IPS-11a (cell line): ENCODE measurements around the gene TMEM272.

Source experiments
- H3K4me3 ChIP-seq: one replicate; pipeline ENCODE4 v1.5.1; 2013; ENCODE audit warnings: low read depth, low read length, control low read depth

Gene TMEM272

GRCh38 chr13:51806566-51806965 is 38.4 kb downstream of the TMEM272 start:
- no peak overlapping the region for H3K4me3 ChIP-seq

- no peak overlapping the region for H3K4me3 ChIP-seq
These were observed 39.1 kb downstream of the TMEM272 start for GRCh38 chr13:51805925-51806324.

DNA sequence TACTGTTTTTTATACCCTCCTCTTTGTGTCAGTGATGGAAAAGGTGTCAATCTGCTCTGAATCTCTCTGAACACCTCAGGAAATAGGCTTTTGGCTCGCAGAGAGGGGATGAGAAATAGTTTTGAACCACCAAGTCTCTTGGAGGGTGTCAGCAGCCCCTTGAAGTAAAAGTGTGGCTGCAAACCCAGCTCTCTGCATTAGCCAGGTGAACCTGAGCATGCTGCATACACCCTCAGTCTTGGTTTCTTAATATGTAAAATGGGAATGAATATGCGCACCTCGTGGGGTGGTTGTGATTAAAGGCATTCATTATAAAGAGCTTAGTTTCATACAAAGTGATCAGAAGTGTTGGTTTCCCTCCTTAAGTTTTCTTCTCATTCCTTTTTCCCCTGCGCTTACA is 39.7 kb downstream of the TMEM272 start:
- H3K4me3 ChIP-seq: no peak overlapping the region

GRCh38 chr13:51804295-51805172 is 40.4 kb downstream of the TMEM272 start:
- H3K4me3 ChIP-seq: peak overlapping the region; percentile 84

GRCh38 chr13:51803422-51804294 is 41.3 kb downstream of the TMEM272 start, which contains the start of gene DHRS12:
Gene DHRS12 (minus strand): TSS chr13:51804163. CDS start chr13:51799659, 4,504 bp downstream.
- peak within 1 kb of the TSS; percentile 84 for H3K4me3 ChIP-seq

DNA sequence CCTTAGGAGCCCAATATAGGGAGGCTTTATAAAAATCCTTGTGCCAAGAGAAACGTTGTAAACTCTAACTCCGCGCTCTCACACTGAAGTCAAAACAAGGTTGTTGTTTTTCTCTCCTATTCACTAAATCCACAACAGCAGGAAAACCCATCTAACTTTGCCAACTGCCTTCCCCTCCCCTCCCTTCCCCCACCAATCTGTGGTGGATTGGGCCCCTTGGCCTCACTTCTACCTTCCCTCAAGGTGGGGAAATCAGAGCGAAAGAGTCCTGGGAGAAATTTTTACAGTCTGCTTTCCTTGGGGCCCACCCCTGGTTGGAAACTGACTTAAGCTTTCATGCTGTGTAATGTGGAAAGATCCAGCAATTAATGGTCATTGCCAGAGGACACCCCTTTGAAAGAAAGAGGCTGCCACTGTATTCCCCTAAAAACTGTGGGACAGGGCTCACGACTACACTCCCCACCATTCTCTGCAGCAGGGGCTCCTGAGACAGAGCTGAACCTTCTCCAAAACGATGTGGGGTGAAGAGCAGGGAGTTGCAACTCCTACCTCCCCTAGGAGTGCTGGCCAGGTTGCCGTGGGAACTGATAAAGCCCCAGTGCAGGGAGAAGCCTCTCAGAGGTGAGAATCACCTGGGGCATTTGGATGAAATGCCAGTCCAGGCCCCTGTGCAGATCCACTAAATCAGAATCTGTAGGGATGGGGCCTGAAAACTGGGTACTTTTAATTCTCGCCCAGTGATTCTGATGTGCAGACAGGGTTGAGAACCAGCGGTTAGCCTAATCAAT is 42.2 kb downstream of the TMEM272 start:
- peak overlapping the region; percentile 84 for H3K4me3 ChIP-seq

GRCh38 chr13:51801631-51802099 is 43.3 kb downstream of the TMEM272 start:
- no peak overlapping the region for H3K4me3 ChIP-seq

- H3K4me3 ChIP-seq: no peak overlapping the region
These were observed 44.5 kb downstream of the TMEM272 start for GRCh38 chr13:51800486-51800885.

DNA sequence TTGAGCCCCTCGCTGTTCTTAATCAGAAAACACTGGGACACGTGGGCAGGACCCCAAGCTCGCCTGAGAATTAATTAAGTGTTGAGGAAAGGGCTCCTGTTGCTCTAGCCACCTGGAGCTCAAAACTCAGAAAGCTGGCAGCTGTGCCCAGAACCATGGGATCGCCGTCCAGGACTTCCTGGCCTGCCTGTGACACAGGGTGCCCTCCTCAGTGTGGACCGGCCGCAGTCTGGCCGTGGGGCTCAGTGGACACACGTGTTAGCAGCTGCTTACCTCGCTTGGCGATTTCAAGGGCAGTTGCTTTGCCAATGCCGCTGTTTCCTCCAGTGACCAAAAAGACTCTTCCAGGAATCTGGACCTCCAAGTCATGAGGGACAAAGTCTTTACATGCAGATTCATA is 45.7 kb downstream of the TMEM272 start:
- no peak overlapping the region for H3K4me3 ChIP-seq

- no peak overlapping the region for H3K4me3 ChIP-seq
These were observed 47.1 kb downstream of the TMEM272 start for GRCh38 chr13:51797664-51798488.

GRCh38 chr13:51796546-51796945 is 48.4 kb downstream of the TMEM272 start:
- H3K4me3 ChIP-seq: no peak overlapping the region

- H3K4me3 ChIP-seq: no peak overlapping the region
These were observed 49.6 kb downstream of the TMEM272 start for GRCh38 chr13:51795419-51795818.

DNA sequence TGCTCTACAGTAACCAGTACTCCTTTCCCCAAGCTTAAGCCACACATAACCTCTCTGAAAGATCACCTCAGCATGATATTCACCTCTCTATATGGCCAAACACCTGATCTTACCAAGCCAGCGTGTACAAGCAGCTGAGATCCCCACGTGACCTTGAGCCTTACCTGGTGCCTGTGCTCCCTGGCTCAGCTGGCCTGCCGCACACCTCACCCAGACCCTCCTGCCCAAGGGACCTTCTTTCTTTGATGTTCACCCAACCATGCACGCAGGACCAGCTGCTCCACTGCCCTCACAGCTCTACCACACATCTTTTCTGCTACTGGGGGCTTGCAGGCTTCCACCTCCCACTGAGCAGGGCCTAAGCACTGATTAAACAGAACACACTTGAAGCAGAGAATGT is 50.0 kb downstream of the TMEM272 start:
- H3K4me3 ChIP-seq: no peak overlapping the region

DNA sequence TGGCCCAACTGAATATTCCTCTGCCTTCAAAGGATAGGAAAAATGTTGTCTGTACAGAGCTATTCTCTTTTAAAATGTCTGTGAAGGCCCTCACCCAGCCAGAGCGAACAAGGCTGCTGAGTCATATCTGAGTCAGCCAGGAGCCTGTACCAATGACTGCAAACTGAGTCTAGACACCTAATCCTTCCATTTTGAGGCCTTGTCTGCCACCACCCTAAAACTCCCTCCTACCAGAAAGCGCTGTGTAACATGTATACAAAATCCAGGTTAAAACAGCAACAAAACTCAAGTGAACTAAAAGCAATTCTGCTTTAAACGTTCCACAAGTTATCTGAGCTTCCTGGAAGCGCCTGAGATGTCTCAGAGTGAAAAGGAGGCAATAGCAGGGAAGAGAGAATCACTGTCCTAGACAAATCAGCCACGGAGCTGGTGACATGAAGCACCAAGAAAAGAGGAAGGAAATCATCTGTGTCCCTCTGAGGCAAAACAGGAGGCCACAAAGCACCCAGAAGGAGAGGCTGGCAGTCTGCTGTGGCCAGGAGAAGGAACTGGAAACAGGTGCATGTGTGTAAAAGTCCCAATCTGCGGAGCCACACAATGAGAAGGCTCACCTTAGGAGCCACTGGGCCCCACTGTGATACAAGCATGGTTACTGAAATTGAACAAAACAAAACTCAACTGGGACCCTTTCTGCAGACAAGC is 51.3 kb downstream of the TMEM272 start:
- H3K4me3 ChIP-seq: no peak overlapping the region

- H3K4me3 ChIP-seq: no peak overlapping the region
These were observed 58.3 kb downstream of the TMEM272 start for GRCh38 chr13:51786425-51787265.

DNA sequence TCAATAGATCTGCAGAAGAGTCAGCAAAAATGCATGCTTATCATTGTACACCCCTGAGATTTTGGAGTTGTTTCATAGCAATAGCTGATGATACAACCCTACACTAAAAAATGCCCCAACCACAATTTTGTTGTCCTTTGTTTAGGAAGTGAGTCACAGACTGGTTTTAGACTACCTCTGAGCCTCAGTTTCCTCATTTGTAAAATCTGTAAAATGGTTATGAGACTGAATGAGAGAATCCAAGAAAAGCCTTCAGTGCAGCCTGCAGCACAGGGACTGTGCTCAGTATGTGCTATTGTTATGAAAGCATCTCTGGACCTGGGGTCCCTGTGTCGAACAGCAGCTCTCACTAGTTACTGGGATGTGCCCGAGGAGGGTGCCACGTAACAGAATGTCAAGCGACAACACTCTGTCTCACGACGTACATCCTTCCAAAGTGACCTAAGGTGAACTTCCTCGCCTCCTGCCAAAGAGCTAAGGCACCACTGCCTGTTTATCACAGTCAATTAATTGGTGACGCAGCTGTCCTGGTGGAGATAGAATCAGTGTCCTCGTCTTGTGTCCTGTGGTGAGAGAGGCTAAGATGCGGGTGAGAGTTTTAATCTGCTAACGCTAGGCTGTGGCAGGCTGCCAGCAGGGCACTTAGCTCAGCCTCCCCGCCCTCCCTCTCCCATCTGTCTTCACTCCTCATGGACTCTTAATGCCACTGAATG is 59.1 kb downstream of the TMEM272 start:
- H3K4me3 ChIP-seq: no peak overlapping the region

GRCh38 chr13:51784097-51784496 is 60.9 kb downstream of the TMEM272 start:
- H3K4me3 ChIP-seq: no peak overlapping the region
